COR-L47 (cell line): ENCODE measurements around the gene FOXP1.
"Not testable (repeated sequence)": the region's sequence is repeated elsewhere in the genome, so short reads cannot be mapped to it uniquely, and the experiment has no call there.

Experiments used
- DNase-seq: peaks from one replicate; lab custom pipeline; 2025; lab: John Stamatoyannopoulos, UW

Gene FOXP1

GRCh38 chr3:71330505-71330904 is 253.0 kb downstream of the FOXP1 start:
- DNase-seq: no peak

- DNase-seq: no peak
Observed at GRCh38 chr3:71329817-71330216, 253.7 kb downstream of the FOXP1 start.

- no peak for DNase-seq
Observed at GRCh38 chr3:71328926-71329325, 254.6 kb downstream of the FOXP1 start.

GRCh38 chr3:71327936-71328335 is 255.6 kb downstream of the FOXP1 start:
- DNase-seq: no peak

GRCh38 chr3:71325715-71326114 is 257.8 kb downstream of the FOXP1 start:
- DNase-seq: no peak

GRCh38 chr3:71324224-71324623 is 259.3 kb downstream of the FOXP1 start:
- DNase-seq: not testable (repeated sequence)

GRCh38 chr3:71323558-71323957 is 260.0 kb downstream of the FOXP1 start:
- DNase-seq: no peak

GRCh38 chr3:71322154-71322553 is 261.4 kb downstream of the FOXP1 start:
- DNase-seq: no peak

- no peak for DNase-seq
Observed at GRCh38 chr3:71319771-71320170, 263.8 kb downstream of the FOXP1 start.

- DNase-seq: no peak
Observed at GRCh38 chr3:71318458-71318827, 265.1 kb downstream of the FOXP1 start.

- DNase-seq: no peak
Observed at GRCh38 chr3:71317749-71318457, 265.6 kb downstream of the FOXP1 start.

- DNase-seq: no peak
Observed at GRCh38 chr3:71317140-71317539, 266.4 kb downstream of the FOXP1 start.

GRCh38 chr3:71316066-71316777 is 267.3 kb downstream of the FOXP1 start:
- no peak for DNase-seq

GRCh38 chr3:71315431-71315830 is 268.1 kb downstream of the FOXP1 start:
- no peak for DNase-seq

GRCh38 chr3:71313844-71314243 is 269.7 kb downstream of the FOXP1 start:
- DNase-seq: no peak

GRCh38 chr3:71312461-71312860 is 271.1 kb downstream of the FOXP1 start:
- DNase-seq: no peak

- no peak for DNase-seq
Observed at GRCh38 chr3:71311661-71312046, 271.9 kb downstream of the FOXP1 start.

- no peak for DNase-seq
Observed at GRCh38 chr3:71310980-71311660, 272.4 kb downstream of the FOXP1 start.

- DNase-seq: no peak
Observed at GRCh38 chr3:71310359-71310979, 273.1 kb downstream of the FOXP1 start.

- DNase-seq: no peak
Observed at GRCh38 chr3:71309886-71310285, 273.6 kb downstream of the FOXP1 start.

- DNase-seq: no peak
Observed at GRCh38 chr3:71309342-71309741, 274.2 kb downstream of the FOXP1 start.

GRCh38 chr3:71308836-71309235 is 274.7 kb downstream of the FOXP1 start:
- DNase-seq: no peak
